Panc1 (cell line): Measurements from ENCODE around the gene DNAAF9. TPM values are rescaled to one million over a fixed set of nuclear protein-coding genes. Genes with fewer than 3 reads are reported as not detected.

Source experiments
- ATAC-seq: fragments of 200-7000 bp; cut with Tn5 transposase; 2 replicates; pipeline ENCODE4 v1.9.1; 2020; ENCODE audit warnings: mild to moderate bottlenecking, moderate library complexity
- BruUV-seq: library from RNA; stranded (reverse); fragments of 400-500 nt; replicated peaks from 2 replicates; lab custom pipeline; 2021; lab: Mats Ljungman, UMichigan
- CTCF ChIA-PET: fragments of 300-600 bp; sonication (Branson Sonifier 250); formaldehyde crosslinking; loops from one replicate; lab custom pipeline; 2022; ENCODE audit warnings: antibody characterized with exemption; lab: Charles Lee
- POLR2A ChIA-PET: fragments of 300-600 bp; sonication (Branson Sonifier 250); formaldehyde crosslinking; loops from one replicate; lab custom pipeline; 2022; ENCODE audit warnings: antibody characterized with exemption; lab: Charles Lee
- DNase-seq: peaks from one replicate; pipeline ENCODE4 v3.0.0-alpha.2; 2010; ENCODE audit warnings: low read depth, low spot score
- H3K27ac ChIP-seq: 2 replicates; pipeline ENCODE4 v1.5.1; 2011; ENCODE audit warnings: mild to moderate bottlenecking, low read length, inconsistent platforms
- H3K27me3 ChIP-seq: fragments of 200-500 bp; sonication (Bioruptor generic); 2 replicates; pipeline ENCODE4 v1.6.0; 2014; ENCODE audit warnings: low read length, inconsistent platforms; ENCODE audit not compliant: control insufficient read depth, insufficient read depth
- H3K36me3 ChIP-seq: fragments of 200-500 bp; sonication (Bioruptor generic); 2 replicates; pipeline ENCODE4 v1.5.1; 2014; ENCODE audit warnings: inconsistent platforms, mild to moderate bottlenecking, low read length, moderate library complexity; ENCODE audit not compliant: control insufficient read depth, insufficient read depth
- H3K4me1 ChIP-seq: 2 replicates; pipeline ENCODE4 v1.5.1; 2011; ENCODE audit warnings: inconsistent platforms, mild to moderate bottlenecking, low read length, moderate library complexity; ENCODE audit not compliant: control insufficient read depth, insufficient read depth
- H3K4me3 ChIP-seq, 2 experiments: 2 replicates each; pipeline ENCODE4 v1.5.1; 2011 to 2012; ENCODE audit warnings: low read depth in 2 of 2, low read length in 2 of 2, mild to moderate bottlenecking in 2 of 2, inconsistent platforms in 1 of 2, moderate library complexity in 1 of 2
- H3K9me3 ChIP-seq: fragments of 200-500 bp; sonication (Bioruptor generic); 2 replicates; pipeline ENCODE4 v1.5.1; 2014; ENCODE audit warnings: low read depth, mild to moderate bottlenecking, inconsistent platforms, low read length, moderate library complexity; ENCODE audit not compliant: control insufficient read depth, insufficient read depth
- POLR2AphosphoS5 ChIP-seq: IDR thresholded peaks from 2 replicates; pipeline ENCODE4 v1.6.1; 2012; ENCODE audit warnings: mild to moderate bottlenecking, low read depth, low read length, moderate library complexity
- SIN3A ChIP-seq: IDR thresholded peaks from 2 replicates; pipeline ENCODE4 v1.6.1; 2012; ENCODE audit warnings: low read depth, mild to moderate bottlenecking, low read length, moderate library complexity, borderline replicate concordance; ENCODE audit not compliant: insufficient read depth
- TCF7L2 ChIP-seq: IDR thresholded peaks from 2 replicates; pipeline ENCODE4 v1.6.1; 2011; ENCODE audit warnings: mild to moderate bottlenecking, low read depth, low read length, inconsistent platforms
- in situ Hi-C: cut with HindIII; loops from 2 replicates; pipeline ENCODE4 v1.10.0; 2016; ENCODE audit warnings: low sequenced_read_pairs, low pct_unique_long_range_greater_than_20kb
- intact Hi-C: fragments of 100-400 bp; cut with micrococcal nuclease; formaldehyde crosslinking; loops from one replicate; pipeline ENCODE4 v1.10.0; 2022; ENCODE audit not compliant: unreplicated experiment
- total RNA-seq: library from RNA; stranded (reverse); gene quantifications from one replicate; pipeline ENCODE4 v1.2.1, GENCODE V29; 2021; ENCODE audit not compliant: unreplicated experiment
- TF ChIP-seq, protein P1 (sequence below): fragments of 450-650 bp; IDR thresholded peaks from 2 replicates; pipeline ENCODE4 v1.5.1; 2017; ENCODE audit warnings: mild to moderate bottlenecking
- TF ChIP-seq, protein P2 (sequence below), 2 experiments: IDR thresholded peaks; 2 replicates each; pipeline ENCODE4 v1.6.1; 2011 to 2012; ENCODE audit warnings: low read depth in 2 of 2, control low read depth in 1 of 2, low read length in 1 of 2, mild to moderate bottlenecking in 1 of 2, moderate library complexity in 1 of 2; ENCODE audit not compliant: insufficient read depth in 1 of 2

Gene DNAAF9
- total RNA-seq, 1 experiment from 2014 or later: 7.4 TPM

GRCh38 chr20:3410464-3410863, 3.0 kb upstream of the DNAAF9 start:
- BruUV-seq: no TSS peak
- Histone ChIP-seq H3K27me3 (0 out of 2 replicates have a peak, but pooled peaks cover 2% of the 10 kb centered on the region), H3K36me3 (no peaks in the 10 kb centered on the region), H3K4me3 (no peak overlapping the region), H3K9me3 (no peaks in the 10 kb centered on the region), H3K27ac (no peak overlapping the region), H3K4me1 (peaks cover 6% of the 10 kb centered on the region; the same call in 1 of the 2 replicates)
- CTCF ChIA-PET: no interaction called here
- in situ Hi-C loops (no loop called here), intact Hi-C loops (no loop called here)
- TF ChIP-seq, protein P1, sequence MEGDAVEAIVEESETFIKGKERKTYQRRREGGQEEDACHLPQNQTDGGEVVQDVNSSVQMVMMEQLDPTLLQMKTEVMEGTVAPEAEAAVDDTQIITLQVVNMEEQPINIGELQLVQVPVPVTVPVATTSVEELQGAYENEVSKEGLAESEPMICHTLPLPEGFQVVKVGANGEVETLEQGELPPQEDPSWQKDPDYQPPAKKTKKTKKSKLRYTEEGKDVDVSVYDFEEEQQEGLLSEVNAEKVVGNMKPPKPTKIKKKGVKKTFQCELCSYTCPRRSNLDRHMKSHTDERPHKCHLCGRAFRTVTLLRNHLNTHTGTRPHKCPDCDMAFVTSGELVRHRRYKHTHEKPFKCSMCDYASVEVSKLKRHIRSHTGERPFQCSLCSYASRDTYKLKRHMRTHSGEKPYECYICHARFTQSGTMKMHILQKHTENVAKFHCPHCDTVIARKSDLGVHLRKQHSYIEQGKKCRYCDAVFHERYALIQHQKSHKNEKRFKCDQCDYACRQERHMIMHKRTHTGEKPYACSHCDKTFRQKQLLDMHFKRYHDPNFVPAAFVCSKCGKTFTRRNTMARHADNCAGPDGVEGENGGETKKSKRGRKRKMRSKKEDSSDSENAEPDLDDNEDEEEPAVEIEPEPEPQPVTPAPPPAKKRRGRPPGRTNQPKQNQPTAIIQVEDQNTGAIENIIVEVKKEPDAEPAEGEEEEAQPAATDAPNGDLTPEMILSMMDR: no peak
- TF ChIP-seq SIN3A: no peak
- ATAC-seq (no peak), DNase-seq (no peak)
- POLR2A ChIA-PET: no interaction called here

GRCh38 chr20:3409417-3409816, 1.9 kb upstream of the DNAAF9 start:
- Histone ChIP-seq H3K27ac (no peak overlapping the region; the same call in 1 of the 2 replicates), H3K36me3 (no peaks in the 10 kb centered on the region), H3K4me1 (peaks cover 12% of the 10 kb centered on the region), H3K9me3 (no peaks in the 10 kb centered on the region), H3K27me3 (0 out of 2 replicates have a peak, but pooled peaks cover 2% of the 10 kb centered on the region), H3K4me3 (peak overlapping the region in 1 of 2 experiments; percentile 87; a peak in 1 of 4 replicates)
- intact Hi-C loops: no loop called here
- TF ChIP-seq SIN3A: no peak
- TF ChIP-seq TCF7L2: no peak
- TF ChIP-seq, protein P1: no peak
- TF ChIP-seq POLR2AphosphoS5: no peak
- TF ChIP-seq, protein P2, sequence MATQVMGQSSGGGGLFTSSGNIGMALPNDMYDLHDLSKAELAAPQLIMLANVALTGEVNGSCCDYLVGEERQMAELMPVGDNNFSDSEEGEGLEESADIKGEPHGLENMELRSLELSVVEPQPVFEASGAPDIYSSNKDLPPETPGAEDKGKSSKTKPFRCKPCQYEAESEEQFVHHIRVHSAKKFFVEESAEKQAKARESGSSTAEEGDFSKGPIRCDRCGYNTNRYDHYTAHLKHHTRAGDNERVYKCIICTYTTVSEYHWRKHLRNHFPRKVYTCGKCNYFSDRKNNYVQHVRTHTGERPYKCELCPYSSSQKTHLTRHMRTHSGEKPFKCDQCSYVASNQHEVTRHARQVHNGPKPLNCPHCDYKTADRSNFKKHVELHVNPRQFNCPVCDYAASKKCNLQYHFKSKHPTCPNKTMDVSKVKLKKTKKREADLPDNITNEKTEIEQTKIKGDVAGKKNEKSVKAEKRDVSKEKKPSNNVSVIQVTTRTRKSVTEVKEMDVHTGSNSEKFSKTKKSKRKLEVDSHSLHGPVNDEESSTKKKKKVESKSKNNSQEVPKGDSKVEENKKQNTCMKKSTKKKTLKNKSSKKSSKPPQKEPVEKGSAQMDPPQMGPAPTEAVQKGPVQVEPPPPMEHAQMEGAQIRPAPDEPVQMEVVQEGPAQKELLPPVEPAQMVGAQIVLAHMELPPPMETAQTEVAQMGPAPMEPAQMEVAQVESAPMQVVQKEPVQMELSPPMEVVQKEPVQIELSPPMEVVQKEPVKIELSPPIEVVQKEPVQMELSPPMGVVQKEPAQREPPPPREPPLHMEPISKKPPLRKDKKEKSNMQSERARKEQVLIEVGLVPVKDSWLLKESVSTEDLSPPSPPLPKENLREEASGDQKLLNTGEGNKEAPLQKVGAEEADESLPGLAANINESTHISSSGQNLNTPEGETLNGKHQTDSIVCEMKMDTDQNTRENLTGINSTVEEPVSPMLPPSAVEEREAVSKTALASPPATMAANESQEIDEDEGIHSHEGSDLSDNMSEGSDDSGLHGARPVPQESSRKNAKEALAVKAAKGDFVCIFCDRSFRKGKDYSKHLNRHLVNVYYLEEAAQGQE (IDR thresholded peaks at IDR 0.05; ENCODE audit: insufficient read depth in 1 of 2, low read depth in 2 of 2, low read length in 1 of 2): no peak
- no TSS peak for BruUV-seq
- in situ Hi-C loops: no loop called here
- POLR2A ChIA-PET: interaction anchor here (0.6 to 0.7 kb wide), 3 partner anchors 110 to 1717 kb away, joined by 3 to 5 read pairs (median 4); partner anchors contain the start of gene CDS2
- CTCF ChIA-PET: no interaction called here
- ATAC-seq: no peak
- DNase-seq: no peak
